HFF-Myc (cell line): ENCODE results near the gene PRR19.
"Not testable (repeated sequence)": the region's sequence is repeated elsewhere in the genome, so short reads cannot be mapped to it uniquely, and the experiment has no call there.

Experiments
- DNase-seq: peaks from one replicate; pipeline ENCODE4 v3.0.0-alpha.2; 2011; ENCODE audit warnings: low read depth; ENCODE audit errors: extremely low read depth
- H3K4me3 ChIP-seq: replicated peaks from 2 replicates; pipeline ENCODE4 v1.5.1; 2011; ENCODE audit warnings: low read depth, mild to moderate bottlenecking, control low read depth, low read length
- TF ChIP-seq, protein P1 (sequence below): IDR thresholded peaks from 2 replicates; pipeline ENCODE4 v1.5.1; 2012; ENCODE audit warnings: mild to moderate bottlenecking, low read depth, low read length, control low read depth; ENCODE audit errors: missing control alignments

Gene PRR19

DNA sequence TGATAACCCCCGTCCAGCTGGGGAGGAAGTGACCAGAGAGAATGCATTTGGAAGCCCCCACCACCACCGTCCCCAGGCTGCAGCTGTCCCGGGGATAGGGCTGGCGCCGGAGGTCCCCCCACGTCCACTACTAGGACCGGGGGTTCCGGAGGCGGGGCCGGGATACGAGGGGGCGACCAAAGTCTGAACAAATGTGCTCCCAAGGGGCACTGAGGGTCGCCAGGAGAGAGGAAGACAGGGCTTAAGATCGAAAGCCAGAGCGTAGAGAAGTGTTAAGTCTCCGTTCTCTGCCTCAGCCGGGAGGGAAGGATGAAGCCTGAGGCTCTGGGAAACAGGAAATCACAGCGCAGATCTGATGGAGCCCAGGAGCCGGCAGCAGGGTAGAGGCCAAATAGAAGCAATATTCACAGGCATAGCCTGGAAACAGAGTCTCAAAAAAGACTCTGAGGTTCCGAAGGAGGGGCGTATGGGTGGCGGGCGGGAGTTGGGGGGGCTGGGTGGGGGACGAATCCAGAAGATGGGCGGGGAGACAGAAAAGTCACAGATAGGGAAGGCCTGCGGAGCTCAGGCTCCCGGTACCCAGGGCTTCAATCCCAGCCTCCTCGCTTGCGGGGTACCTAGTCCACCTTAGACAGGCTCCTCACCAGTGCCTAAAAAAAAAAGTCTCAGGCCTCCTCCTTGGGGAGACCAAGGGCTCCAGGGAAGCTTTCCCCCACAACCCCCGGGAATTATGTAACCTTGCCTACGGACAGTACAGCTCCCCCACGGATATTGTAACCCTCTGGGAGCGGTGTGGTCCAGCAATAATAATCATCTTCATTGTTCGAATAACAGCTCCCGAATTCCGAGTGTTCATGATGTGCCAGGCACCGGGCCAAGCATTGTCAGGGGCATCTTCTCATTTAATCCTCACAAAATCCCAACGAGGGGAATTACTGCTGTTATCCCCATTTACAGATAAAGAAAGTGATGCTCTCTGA, 45.9 kb upstream of the PRR19 start:
- peak overlapping the region; percentile 93 for H3K4me3 ChIP-seq
- TF ChIP-seq, protein P1, sequence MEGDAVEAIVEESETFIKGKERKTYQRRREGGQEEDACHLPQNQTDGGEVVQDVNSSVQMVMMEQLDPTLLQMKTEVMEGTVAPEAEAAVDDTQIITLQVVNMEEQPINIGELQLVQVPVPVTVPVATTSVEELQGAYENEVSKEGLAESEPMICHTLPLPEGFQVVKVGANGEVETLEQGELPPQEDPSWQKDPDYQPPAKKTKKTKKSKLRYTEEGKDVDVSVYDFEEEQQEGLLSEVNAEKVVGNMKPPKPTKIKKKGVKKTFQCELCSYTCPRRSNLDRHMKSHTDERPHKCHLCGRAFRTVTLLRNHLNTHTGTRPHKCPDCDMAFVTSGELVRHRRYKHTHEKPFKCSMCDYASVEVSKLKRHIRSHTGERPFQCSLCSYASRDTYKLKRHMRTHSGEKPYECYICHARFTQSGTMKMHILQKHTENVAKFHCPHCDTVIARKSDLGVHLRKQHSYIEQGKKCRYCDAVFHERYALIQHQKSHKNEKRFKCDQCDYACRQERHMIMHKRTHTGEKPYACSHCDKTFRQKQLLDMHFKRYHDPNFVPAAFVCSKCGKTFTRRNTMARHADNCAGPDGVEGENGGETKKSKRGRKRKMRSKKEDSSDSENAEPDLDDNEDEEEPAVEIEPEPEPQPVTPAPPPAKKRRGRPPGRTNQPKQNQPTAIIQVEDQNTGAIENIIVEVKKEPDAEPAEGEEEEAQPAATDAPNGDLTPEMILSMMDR: no peak
- no peak for DNase-seq

DNA sequence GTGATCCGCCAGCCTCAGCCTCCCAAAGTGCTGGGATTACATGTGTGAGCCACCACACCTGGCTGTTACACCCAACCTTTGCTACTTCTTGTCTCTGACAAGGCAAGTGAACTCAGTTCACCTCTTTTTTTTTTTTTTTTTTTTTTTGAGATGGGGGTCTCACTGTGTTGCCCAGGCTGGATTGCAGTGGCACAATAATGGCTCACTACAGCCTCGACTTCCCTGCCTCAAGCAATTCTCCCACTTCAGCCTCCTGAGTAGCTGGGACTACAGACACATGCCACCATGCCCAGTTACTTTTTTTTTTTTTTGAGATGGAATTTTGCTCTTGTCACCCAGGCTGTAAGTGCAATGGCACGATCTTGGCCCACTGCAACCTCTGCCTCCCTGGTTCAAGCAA, 44.1 kb upstream of the PRR19 start:
- H3K4me3 ChIP-seq, DNase-seq: not testable (repeated sequence)

DNA sequence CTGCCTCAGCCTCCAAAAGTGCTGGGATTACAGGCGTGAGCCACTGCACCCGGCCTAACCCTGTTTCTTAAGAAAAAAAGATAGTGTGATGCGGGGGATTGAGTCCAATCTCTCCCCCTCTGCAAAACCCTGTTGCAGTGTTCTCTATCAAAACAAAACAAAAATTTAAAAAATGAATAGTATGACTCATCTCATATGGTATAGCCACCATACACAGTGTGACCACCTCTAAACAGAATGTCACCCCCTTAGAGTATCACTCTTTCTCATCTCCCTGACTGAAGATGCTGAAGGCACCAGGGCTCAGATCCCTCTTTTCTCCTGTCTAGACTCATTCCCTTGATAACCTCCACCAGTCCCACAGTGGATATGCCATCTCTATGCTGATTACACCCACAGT, 40.2 kb upstream of the PRR19 start:
- no peak for DNase-seq
- no peak overlapping the region for H3K4me3 ChIP-seq
- TF ChIP-seq, protein P1: no peak

DNA sequence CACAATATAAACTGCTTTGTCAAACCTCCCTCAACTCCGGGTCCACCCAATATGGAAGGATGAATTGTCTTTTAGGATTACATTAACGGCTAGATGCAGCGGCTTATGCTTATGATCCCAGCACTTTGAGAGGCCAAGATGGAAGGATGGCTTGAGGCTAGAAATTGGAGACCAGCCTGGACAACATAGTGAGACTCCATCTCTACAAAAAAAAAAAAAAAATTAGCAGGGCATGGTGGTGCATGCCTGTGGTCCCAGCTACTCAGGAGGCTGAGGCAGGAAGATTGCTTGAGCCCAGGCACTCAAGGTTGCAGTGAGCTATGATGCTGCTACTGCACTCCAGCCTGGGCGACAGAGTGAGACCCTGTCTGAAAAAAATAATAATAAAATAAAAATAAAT, 35.8 kb upstream of the PRR19 start:
- DNase-seq, H3K4me3 ChIP-seq: not testable (repeated sequence)

DNA sequence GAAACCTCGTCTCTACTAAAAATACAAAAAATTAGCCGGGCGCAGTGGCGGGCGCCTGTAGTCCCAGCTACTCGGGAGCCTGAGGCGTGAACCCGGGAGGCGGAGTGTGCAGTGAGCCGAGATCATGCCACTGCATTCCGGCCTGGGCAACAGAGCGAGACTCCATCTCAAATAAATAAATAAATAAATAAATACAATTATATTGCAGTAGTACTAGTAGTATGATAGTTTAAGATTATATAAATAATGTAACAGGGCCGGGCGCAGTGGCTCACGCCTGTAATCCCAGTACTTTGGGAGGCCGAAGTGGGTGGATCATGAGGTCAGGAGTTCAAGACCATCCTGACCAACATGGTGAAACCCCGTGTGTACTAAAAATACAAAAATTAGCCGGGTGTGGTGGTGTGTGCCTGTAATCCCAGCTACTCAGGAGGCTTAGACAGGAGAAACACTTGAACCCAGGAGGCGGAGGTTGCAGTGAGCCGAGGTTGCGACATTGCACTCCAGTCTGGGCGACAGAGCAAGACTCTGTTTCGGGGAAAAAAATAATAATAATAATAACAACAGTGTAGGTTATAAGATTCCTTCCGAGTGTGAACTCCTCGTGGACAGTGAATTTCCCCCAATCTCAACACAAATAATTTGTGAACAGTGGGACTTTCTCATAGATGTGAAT, 34.9 kb upstream of the PRR19 start:
- H3K4me3 ChIP-seq, DNase-seq: not testable (repeated sequence)

DNA sequence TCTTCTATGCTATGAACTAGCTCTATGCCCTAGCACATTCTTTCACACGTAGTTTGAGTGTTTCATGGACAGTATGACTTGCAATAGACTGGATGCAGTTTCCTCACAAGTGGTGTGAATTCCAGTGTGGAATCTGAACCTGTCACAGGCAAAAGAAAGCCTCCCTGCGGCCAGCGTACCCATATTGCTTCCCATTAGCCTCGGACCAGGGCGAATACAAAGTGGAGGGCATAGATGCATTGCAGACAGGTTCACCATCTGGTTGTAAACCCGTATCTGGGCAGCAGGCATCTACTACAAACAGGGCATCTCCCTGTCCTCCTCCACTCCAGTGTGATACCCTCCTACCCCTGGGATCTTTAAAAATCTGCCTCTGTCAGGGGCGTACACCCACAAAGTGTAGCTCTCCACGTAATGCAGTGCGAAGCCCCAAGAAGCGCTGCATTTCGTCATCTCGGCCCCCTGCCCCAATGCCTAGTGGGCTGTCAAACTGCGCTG, 34.2 kb upstream of the PRR19 start:
- DNase-seq: no peak
- H3K4me3 ChIP-seq: peak overlapping the region; percentile 69
- TF ChIP-seq, protein P1: no peak

DNA sequence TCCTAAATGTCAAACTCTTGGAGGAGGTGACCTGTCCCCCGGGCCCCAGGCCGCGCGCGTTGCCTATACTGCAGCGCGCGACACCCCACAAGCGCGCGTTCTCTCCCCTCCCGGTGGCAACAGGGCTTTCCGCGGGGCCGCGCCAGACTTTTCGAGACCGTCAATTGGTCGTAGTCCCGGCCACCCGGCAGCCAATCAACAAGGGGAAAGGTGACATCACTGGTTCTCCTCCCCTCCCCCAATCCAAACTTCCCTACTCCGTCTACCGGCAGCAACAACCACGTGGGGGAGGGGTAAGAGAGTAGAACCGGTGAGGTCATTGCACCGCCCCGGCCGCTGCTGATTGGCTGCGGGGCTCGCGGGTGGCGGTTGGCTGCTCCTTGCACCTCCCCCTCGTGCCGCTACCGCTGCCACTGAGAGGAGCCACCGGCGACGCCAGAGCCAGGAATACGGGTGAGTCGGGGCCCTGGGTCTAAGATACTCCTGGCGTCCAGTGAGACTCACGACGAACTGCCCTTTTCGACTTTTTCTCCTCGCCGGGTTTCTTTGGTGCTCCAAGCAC, 33.7 kb upstream of the PRR19 start:
- peak overlapping the region; percentile 69 for H3K4me3 ChIP-seq
- DNase-seq: peak; percentile 99
- TF ChIP-seq, protein P1: no peak
